ENCODE results near the gene DMBX1. TPM values are rescaled to one million over a fixed set of nuclear protein-coding genes. Genes with fewer than 3 reads are reported as not detected.

Gene DMBX1
- total RNA-seq, 1 donor from 2014 or later = not detected

GRCh38 chr1:46457178-46457577 lies 32.5 kb upstream of the DMBX1 start:
- DNase-seq (no peak), ATAC-seq (ENCODE audit: poor library complexity) (no peak)
- intact Hi-C loops (cut with DNase I) = no loop called here

- intact Hi-C loops (cut with DNase I) = no loop called here
Measured at GRCh38 chr1:46458190-46458589, 31.4 kb upstream of the DMBX1 start.

GRCh38 chr1:46458846-46459245 lies 30.8 kb upstream of the DMBX1 start:
- ATAC-seq (ENCODE audit: poor library complexity) (no peak), DNase-seq (no peak)
- intact Hi-C loops (cut with DNase I) = no loop called here

More at GRCh38 chr1:46458190-46458589, 31.4 kb upstream of the DMBX1 start:
- ATAC-seq (ENCODE audit: poor library complexity) (no peak), DNase-seq (no peak)

GRCh38 chr1:46459315-46459714 lies 30.3 kb upstream of the DMBX1 start:
- intact Hi-C loops (cut with DNase I) = no loop called here
- ATAC-seq (ENCODE audit: poor library complexity) (no peak), DNase-seq (no peak)

- DNase-seq (no peak), ATAC-seq (ENCODE audit: poor library complexity) (no peak)
- intact Hi-C loops (cut with DNase I) = no loop called here
Measured at GRCh38 chr1:46461017-46461808, 28.4 kb upstream of the DMBX1 start.

- DNase-seq (no peak), ATAC-seq (ENCODE audit: poor library complexity) (no peak)
- intact Hi-C loops (cut with DNase I) = no loop called here
Measured at GRCh38 chr1:46461809-46462448, 27.7 kb upstream of the DMBX1 start.

- no peak for ATAC-seq (ENCODE audit: poor library complexity)
- intact Hi-C loops (cut with DNase I) = no loop called here
- no peak for DNase-seq
Measured at GRCh38 chr1:46464013-46464548, 25.6 kb upstream of the DMBX1 start.

GRCh38 chr1:46464915-46465314 lies 24.7 kb upstream of the DMBX1 start:
- DNase-seq = no peak
- intact Hi-C loops (cut with DNase I) = no loop called here
- ATAC-seq (ENCODE audit: poor library complexity) = no peak

- intact Hi-C loops (cut with DNase I) = no loop called here
- ATAC-seq (ENCODE audit: poor library complexity) = no peak
- DNase-seq = no peak
Measured at GRCh38 chr1:46465981-46466476, 23.6 kb upstream of the DMBX1 start.

- ATAC-seq (ENCODE audit: poor library complexity) (peak; percentile 88), DNase-seq (peak; percentile 57)
- intact Hi-C loops (cut with DNase I) = no loop called here
Measured at GRCh38 chr1:46466477-46467182, 23.0 kb upstream of the DMBX1 start.

- intact Hi-C loops (cut with DNase I) = no loop called here
- no peak for DNase-seq
- no peak for ATAC-seq (ENCODE audit: poor library complexity)
Measured at GRCh38 chr1:46467183-46467504, 22.5 kb upstream of the DMBX1 start.

- DNase-seq = no peak
- intact Hi-C loops (cut with DNase I) = no loop called here
- no peak for ATAC-seq (ENCODE audit: poor library complexity)
Measured at GRCh38 chr1:46469881-46470280, 19.8 kb upstream of the DMBX1 start.

GRCh38 chr1:46471848-46472492 lies 17.7 kb upstream of the DMBX1 start:
- no peak for ATAC-seq (ENCODE audit: poor library complexity)

GRCh38 chr1:46472498-46473181 lies 17.0 kb upstream of the DMBX1 start:
- ATAC-seq (ENCODE audit: poor library complexity) (no peak), DNase-seq (no peak)
- intact Hi-C loops (cut with DNase I) = no loop called here

More at GRCh38 chr1:46471848-46472492, 17.7 kb upstream of the DMBX1 start:
- intact Hi-C loops (cut with DNase I) = no loop called here
- DNase-seq = no peak

- intact Hi-C loops (cut with DNase I) = no loop called here
- no peak for ATAC-seq (ENCODE audit: poor library complexity)
Measured at GRCh38 chr1:46473991-46474390, 15.6 kb upstream of the DMBX1 start.

GRCh38 chr1:46474570-46474969 lies 15.1 kb upstream of the DMBX1 start:
- intact Hi-C loops (cut with DNase I) = no loop called here
- DNase-seq (no peak), ATAC-seq (ENCODE audit: poor library complexity) (no peak)

More at GRCh38 chr1:46473991-46474390, 15.6 kb upstream of the DMBX1 start:
- DNase-seq = no peak

GRCh38 chr1:46476673-46477072 lies 13.0 kb upstream of the DMBX1 start:
- DNase-seq (no peak), ATAC-seq (ENCODE audit: poor library complexity) (no peak)
- intact Hi-C loops (cut with DNase I) = no loop called here

- peak; percentile 83 for DNase-seq
- peak; percentile 88 for ATAC-seq (ENCODE audit: poor library complexity)
- intact Hi-C loops (cut with DNase I) = no loop called here
Measured at GRCh38 chr1:46477153-46477929, 12.3 kb upstream of the DMBX1 start.

Measured in Right ventricle myocardium superior (tissue), 1 donor.